NCI-H187 (cell line): ENCODE measurements around the gene KLHL5.
"Not testable (repeated sequence)": the region's sequence is repeated elsewhere in the genome, so short reads cannot be mapped to it uniquely, and the experiment has no call there.

Source experiments
- DNase-seq, 2 experiments: peaks; one replicate each; lab custom pipeline; 2025; lab: John Stamatoyannopoulos, UW

KLHL5 gene

GRCh38 chr4:39062094-39062769 is at the start of gene KLHL5:
Gene KLHL5, plus strand, starts transcription at chr4:39062232. Its CDS starts 421 bp downstream, at chr4:39062653.
- no peak for DNase-seq

- DNase-seq: no peak
These were observed 48.0 kb upstream of the KLHL5 start for GRCh38 chr4:39014028-39014427.

- no peak for DNase-seq
These were observed 41.9 kb upstream of the KLHL5 start for GRCh38 chr4:39020130-39020529.

GRCh38 chr4:39021631-39022030 is 40.4 kb upstream of the KLHL5 start:
- DNase-seq: no peak

GRCh38 chr4:39022241-39022640 is 39.8 kb upstream of the KLHL5 start:
- no peak for DNase-seq

- DNase-seq: no peak
These were observed 39.0 kb upstream of the KLHL5 start for GRCh38 chr4:39023059-39023458.

DNA sequence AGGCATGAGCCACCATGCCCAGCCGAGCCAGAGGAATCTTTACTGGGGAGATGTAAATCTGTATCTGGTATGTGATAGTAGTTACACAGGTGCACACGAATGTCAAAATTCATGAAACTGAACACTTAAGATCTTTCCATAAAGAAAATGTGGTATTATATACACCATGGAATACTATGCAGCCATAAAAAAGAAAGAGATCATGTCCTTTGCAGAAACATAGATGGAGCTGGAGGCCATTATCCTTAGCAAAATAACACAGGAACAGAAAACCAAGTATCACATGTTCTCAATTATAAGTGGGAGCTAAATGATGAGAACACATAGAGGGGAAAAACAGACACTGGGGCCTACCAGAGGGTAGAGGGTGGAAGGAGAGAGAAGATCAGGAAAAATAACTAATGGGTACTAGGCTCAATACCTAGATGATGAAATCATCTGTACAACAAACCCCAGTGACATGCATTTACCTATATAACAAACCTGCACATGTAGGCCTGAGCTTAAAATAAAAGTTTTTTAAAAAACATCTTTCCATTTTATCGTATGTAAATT is 37.6 kb upstream of the KLHL5 start:
- DNase-seq: no peak

DNA sequence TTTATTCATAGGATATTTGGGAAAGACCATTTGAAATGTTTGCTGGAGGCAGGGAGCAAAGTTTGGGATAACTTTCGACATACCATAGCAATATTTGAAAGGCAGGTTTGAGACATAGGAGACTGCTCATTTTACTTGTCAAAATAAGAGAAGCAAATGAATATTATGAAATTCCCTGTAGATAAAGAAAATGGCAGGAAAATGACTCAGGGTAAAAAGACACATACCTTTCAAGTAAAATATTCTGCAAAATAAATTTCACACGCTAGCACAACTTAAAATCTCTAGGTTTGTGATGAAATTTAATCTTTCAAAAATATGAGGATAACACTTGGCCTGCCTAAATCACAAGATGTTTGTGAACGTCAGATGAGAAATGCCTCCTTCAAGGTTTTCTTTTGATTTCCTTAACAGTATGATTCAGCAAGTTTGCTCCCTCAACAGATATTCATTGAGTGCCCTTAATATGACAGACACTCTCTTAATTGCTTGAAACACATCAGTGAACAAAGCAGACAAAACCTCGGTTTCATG is 36.4 kb upstream of the KLHL5 start:
- no peak for DNase-seq

DNA sequence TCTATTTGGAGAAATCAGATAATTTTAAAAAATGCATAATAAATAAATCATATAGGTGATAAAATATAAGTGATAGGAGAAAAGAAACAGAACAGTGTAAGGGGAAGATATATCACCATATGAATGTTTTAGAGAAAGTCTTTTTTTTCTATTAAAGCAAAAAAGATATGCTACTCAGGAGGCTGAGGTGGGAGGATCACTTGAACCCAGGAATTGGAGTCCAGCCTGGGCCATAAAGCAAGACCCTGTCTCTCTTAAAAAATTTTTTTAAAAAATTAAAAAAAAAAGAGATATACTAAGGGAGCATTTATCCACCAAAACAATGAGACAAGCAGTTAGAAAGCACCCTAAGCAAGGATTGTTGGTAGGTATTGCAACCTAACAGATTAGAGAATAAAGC is 35.9 kb upstream of the KLHL5 start:
- DNase-seq: no peak

DNA sequence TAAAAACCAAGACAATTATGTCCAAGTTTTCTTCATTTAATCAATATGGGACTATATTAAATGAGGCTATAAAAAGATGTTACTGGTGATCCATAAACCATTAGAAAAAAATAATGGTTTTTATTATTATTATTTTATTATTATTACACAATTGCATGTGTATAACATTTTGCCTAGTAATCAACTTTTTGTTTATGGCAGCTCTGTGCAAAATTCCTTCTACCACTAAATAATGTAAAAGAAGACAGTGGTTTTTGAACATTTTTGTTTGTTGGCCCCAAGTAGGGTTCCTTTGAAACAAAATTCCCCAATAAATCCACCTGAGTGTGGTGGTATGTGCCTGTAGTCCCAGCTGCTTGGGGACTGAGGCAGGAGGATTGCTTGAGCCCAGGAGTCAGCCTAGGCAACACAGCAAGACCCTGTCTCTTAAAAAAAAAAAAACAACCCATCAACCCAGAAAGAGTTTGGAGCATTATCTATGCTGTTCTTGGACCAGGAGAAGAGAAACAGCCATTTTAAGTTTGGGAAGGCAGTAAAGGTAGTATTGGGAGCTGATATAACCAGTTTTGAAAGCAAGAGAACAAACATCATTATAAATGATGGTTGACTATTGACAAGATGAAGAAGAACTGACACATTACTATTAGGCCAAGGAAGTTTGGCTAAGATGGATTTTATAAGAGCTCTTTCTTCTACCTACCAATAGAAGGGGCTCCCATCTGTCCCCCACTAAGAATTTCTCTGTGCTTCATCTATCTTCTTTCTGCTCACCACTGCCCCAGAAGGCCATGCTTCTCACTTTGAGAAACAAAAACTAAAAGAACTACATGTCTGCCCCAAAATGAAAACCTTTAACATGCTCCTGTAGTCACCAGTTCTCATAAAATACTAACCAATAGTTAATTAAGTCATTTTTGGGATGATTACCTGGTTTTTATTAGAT is 32.0 kb upstream of the KLHL5 start:
- DNase-seq: no peak

GRCh38 chr4:39030725-39031124 is 31.3 kb upstream of the KLHL5 start:
- no peak for DNase-seq

GRCh38 chr4:39031590-39032020 is 30.4 kb upstream of the KLHL5 start:
- not testable (repeated sequence) for DNase-seq

DNA sequence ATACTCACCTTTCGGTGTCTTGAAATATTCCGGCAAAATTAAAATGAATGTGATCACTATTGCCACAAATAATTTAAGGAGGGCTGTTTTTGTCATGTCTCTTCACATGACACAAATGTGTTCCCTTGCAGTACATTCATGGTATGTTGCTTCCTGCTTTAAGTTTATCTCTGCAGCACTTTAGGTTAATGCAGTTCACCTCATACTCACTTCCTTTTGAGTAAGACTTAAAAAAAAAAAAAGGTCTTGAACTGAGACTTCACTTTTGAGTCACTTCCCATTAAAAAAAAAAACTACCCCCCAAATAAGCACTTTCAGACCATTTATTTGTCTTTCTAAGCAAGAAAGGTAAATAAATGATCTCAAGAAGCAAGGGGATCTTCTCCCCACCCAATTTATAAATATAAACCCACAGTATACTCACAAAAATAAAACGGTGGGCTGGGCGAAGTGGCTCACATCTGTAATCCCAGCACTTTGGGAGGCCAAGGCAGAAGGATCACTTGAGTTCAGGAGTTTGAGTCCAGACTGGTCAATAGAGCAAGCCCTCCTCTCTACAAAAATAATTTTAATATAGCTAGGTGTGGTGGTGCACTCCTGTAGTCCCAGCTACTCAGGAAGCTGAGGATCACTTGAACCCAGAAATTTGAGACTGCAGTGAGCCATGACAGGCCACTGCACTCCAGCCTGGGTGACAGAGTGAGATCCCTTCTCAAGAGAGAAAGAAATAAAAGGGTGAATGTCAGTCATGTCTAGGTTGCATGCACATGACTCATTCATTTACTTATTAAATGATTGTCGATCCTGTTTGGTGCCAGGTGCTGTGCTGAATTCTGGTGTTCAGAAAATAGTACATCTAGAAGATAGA is 29.6 kb upstream of the KLHL5 start, which contains the start of gene TMEM156:
TMEM156 (minus strand) TSS at position 192 of the 868 bp plus-strand sequence; CDS start at position 96, 96 bp downstream.
- DNase-seq: no peak

GRCh38 chr4:39036172-39036571 is 25.9 kb upstream of the KLHL5 start:
- no peak for DNase-seq

GRCh38 chr4:39037491-39037825 is 24.6 kb upstream of the KLHL5 start:
- DNase-seq: no peak

- no peak for DNase-seq
These were observed 24.1 kb upstream of the KLHL5 start for GRCh38 chr4:39037941-39038340.

GRCh38 chr4:39039108-39039507 is 22.9 kb upstream of the KLHL5 start:
- no peak for DNase-seq

- no peak for DNase-seq
These were observed 19.7 kb upstream of the KLHL5 start for GRCh38 chr4:39042366-39042765.

- DNase-seq: no peak
These were observed 18.8 kb upstream of the KLHL5 start for GRCh38 chr4:39043058-39043860.

- no peak for DNase-seq
These were observed 18.1 kb upstream of the KLHL5 start for GRCh38 chr4:39043861-39044363.
